Tibial artery (tissue), 4 donors: ENCODE results near the gene FAM114A1.

Source experiments
- DNase-seq, 2 donors: peaks; one replicate each; pipeline ENCODE4 v3.0.0-alpha.2; 2019
- H3K27ac ChIP-seq, 2 donors: fragments of 200-600 bp; sonication (generic) in 1 of 2; 1 replicate in 1 of 2; 2 replicates in 1 of 2; pipeline ENCODE4 v1.5.1; 2018 to 2019; ENCODE audit warnings: mild to moderate bottlenecking in 1 of 2
- H3K27me3 ChIP-seq, 2 donors: fragments of 200-600 bp; sonication (generic) in 1 of 2; one replicate each; pipeline versions ENCODE4 v1.5.1 to v1.6.0; 2016 to 2019
- H3K36me3 ChIP-seq, 3 donors: fragments of 200-600 bp; sonication (generic) in 2 of 3; one replicate each; pipeline ENCODE4 v1.5.1; 2016 to 2019; ENCODE audit warnings: mild to moderate bottlenecking in 2 of 3
- H3K4me1 ChIP-seq, 4 donors: fragments of 200-600 bp; sonication (generic) in 2 of 4; 1 replicate in 3 of 4; 2 replicates in 1 of 4; pipeline ENCODE4 v1.5.1; 2016 to 2019
- H3K4me3 ChIP-seq, 2 donors: fragments of 200-600 bp; sonication (generic) in 1 of 2; 1 replicate in 1 of 2; 2 replicates in 1 of 2; pipeline ENCODE4 v1.5.1; 2018 to 2019; ENCODE audit warnings: mild to moderate bottlenecking in 2 of 2
- H3K9me3 ChIP-seq, 3 donors: fragments of 200-600 bp; sonication (generic) in 1 of 3; one replicate each; pipeline ENCODE4 v1.5.1; 2016 to 2019
- intact Hi-C: fragments of 100-400 bp; cut with DNase I; formaldehyde crosslinking; loops from one replicate; pipeline ENCODE4 v1.15.0; 2023; ENCODE audit warnings: low total_unique reads
- TF ChIP-seq, protein P1 (sequence below), 2 experiments: fragments of 200-600 bp in 1 of 2; fragments of 450-650 bp in 1 of 2; IDR thresholded peaks; one replicate each; pipeline ENCODE4 v1.5.1; 2017 to 2019; ENCODE audit warnings: antibody characterized with exemption in 2 of 2, mild to moderate bottlenecking in 1 of 2, moderate library complexity in 1 of 2

FAM114A1 gene

DNA sequence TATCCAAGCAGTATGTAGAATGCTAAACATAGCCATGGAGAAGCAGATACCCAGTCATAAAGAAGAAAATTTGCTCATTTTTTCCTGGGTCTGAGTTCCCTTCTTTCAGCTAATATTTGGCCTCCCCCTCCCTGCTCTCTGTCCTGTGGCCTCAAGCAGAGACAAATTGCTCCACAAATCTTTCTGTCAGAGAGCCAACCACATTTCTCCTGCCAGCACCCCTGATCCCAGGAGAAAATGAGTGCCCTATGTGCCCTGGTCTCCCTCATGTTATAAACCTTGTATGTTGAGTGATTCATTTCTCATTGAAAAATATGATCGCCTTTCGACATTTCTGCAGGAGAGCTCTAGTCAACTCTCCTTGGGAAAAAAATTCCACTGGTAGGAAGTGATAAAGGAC, 82.6 kb downstream of the FAM114A1 start:
- intact Hi-C loops: no loop called here
- Histone ChIP-seq H3K4me3 (no peak overlapping the region), H3K9me3 (no peaks in the 10 kb centered on the region), H3K4me1 (peaks cover 0 to 3% (median 0%) of the 10 kb centered on the region in 4 donors), H3K27ac (no peak overlapping the region), H3K27me3 (no peaks in the 10 kb centered on the region), H3K36me3 (peaks cover 3% of the 10 kb centered on the region in 3 donors)
- DNase-seq: no peak
- TF ChIP-seq, protein P1, sequence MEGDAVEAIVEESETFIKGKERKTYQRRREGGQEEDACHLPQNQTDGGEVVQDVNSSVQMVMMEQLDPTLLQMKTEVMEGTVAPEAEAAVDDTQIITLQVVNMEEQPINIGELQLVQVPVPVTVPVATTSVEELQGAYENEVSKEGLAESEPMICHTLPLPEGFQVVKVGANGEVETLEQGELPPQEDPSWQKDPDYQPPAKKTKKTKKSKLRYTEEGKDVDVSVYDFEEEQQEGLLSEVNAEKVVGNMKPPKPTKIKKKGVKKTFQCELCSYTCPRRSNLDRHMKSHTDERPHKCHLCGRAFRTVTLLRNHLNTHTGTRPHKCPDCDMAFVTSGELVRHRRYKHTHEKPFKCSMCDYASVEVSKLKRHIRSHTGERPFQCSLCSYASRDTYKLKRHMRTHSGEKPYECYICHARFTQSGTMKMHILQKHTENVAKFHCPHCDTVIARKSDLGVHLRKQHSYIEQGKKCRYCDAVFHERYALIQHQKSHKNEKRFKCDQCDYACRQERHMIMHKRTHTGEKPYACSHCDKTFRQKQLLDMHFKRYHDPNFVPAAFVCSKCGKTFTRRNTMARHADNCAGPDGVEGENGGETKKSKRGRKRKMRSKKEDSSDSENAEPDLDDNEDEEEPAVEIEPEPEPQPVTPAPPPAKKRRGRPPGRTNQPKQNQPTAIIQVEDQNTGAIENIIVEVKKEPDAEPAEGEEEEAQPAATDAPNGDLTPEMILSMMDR (IDR thresholded peaks at IDR 0.05): no peak

DNA sequence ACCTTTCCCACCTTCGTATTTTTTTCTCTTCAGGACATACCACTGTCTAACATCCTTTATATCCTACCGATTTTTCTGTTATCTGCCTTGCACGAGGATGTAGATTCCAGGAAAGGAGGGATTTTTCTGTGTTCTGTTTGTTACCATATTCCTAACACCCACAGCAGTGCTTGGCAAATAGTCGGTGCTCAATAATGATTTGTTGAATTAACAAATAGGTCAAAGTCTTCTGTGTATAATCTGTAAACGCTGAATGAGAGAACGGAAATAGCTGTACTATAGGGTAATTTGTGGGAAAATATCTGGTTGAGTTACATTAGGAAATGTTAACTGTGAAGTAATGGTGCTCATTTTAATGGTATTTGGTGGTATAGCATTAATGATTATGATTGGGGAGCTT, 83.1 kb downstream of the FAM114A1 start:
- intact Hi-C loops: no loop called here
- Histone ChIP-seq H3K4me3 (no peak overlapping the region), H3K27me3 (no peaks in the 10 kb centered on the region), H3K9me3 (no peaks in the 10 kb centered on the region), H3K4me1 (peaks cover 0 to 3% (median 0%) of the 10 kb centered on the region in 4 donors), H3K27ac (no peak overlapping the region), H3K36me3 (no peaks in the 10 kb centered on the region)
- TF ChIP-seq, protein P1 (IDR thresholded peaks at IDR 0.05): no peak
- DNase-seq: no peak

DNA sequence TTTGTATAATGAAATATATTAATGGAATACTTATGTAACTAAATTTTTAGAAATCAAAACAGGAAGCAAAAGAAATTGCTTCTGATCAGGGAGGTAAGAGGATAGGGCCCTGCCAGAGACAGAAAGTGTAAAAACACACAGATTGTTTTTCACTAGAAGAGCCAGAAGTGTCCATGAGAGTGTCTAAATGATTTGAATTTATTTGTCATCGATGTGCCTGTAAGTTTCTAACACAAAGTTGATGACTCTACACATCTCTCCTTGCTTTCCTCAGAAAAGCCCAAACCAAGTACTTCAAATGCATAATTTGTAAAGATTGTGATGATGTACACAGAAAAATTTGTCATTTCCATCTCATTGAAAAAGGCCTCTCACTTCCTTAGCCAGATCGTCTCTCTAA, 84.0 kb downstream of the FAM114A1 start:
- TF ChIP-seq, protein P1 (IDR thresholded peaks at IDR 0.05): no peak
- DNase-seq: no peak
- no peak overlapping the region for H3K27ac ChIP-seq

DNA sequence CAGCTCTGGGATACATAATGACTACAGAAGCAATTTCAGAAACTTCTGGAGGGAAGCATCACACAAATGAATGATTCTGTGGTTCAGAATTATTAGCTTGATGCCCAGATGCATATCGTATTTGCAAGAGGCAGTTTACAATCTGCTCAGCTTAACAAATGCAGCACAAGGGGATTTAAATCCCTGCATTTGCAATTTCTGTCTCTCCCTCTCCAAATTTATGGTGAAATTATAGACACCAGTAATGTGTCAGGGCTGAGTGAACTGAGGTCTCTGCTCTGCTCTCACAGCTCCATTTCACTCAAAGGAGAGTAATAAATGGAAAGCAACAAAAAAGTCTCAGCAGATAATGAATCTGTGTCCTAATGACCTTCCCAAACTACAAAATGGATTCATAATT, 84.4 kb downstream of the FAM114A1 start:
- no peaks in the 10 kb centered on the region for H3K9me3 ChIP-seq
- H3K27me3 ChIP-seq: no peaks in the 10 kb centered on the region
- peaks cover 0 to 3% (median 0%) of the 10 kb centered on the region in 4 donors for H3K4me1 ChIP-seq
- intact Hi-C loops: no loop called here
- H3K36me3 ChIP-seq: no peaks in the 10 kb centered on the region
- H3K27ac ChIP-seq: no peak overlapping the region
- TF ChIP-seq, protein P1 (IDR thresholded peaks at IDR 0.05): no peak
- DNase-seq: no peak
- H3K4me3 ChIP-seq: no peak overlapping the region

More for the DNA sequence above, 84.0 kb downstream of the FAM114A1 start:
- no peak overlapping the region for H3K4me3 ChIP-seq
- no peaks in the 10 kb centered on the region for H3K9me3 ChIP-seq
- intact Hi-C loops: no loop called here
- peaks cover 0 to 3% (median 0%) of the 10 kb centered on the region in 4 donors for H3K4me1 ChIP-seq
- no peaks in the 10 kb centered on the region for H3K36me3 ChIP-seq
- no peaks in the 10 kb centered on the region for H3K27me3 ChIP-seq

DNA sequence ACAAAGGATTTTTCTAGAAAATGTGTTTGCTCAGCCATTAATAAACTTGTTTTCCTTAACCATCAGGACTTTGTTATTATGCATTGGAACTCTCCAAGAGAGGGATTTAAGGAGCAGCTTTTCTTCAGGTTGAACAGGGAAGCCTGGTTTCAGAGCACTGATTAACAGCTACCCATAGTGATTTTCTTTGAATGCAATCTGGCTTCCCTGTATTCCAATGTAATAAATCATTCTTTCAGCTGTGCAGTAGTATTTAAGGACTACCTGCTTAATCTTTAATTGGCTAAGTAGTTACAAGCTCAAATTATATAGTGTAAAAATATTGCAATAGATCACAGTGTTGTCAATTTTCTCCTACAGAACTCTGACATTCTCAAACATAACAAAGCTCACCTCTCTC, 87.1 kb downstream of the FAM114A1 start:
- TF ChIP-seq, protein P1 (IDR thresholded peaks at IDR 0.05): no peak
- Histone ChIP-seq H3K9me3 (no peaks in the 10 kb centered on the region), H3K4me3 (no peak overlapping the region), H3K36me3 (no peaks in the 10 kb centered on the region), H3K4me1 (no peaks in the 10 kb centered on the region), H3K27ac (no peak overlapping the region), H3K27me3 (peaks cover 0 to 2% of the 10 kb centered on the region in 2 donors)
- no peak for DNase-seq
- intact Hi-C loops: no loop called here

DNA sequence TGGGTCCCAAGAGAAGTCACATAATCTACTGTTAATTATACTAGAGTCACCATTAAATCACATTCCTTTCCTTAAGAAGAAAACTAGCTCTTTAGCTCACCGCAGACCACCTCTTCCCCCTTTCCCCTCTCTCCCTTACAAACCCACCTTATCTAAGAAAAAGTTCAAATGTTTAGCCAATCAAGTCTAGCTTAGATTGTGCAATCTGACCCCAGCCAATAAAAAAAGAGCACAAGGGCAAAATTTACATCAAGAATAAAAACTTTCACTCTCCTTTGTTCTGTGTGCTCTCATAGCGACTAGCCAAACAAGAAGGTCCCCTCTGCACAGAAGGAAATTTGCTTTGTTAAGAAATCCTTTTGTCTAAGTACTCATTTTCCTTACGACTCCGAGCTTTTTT, 88.4 kb downstream of the FAM114A1 start:
- no peak for DNase-seq
- intact Hi-C loops: no loop called here
- Histone ChIP-seq H3K9me3 (no peaks in the 10 kb centered on the region), H3K36me3 (no peaks in the 10 kb centered on the region), H3K4me3 (no peak overlapping the region), H3K27me3 (peaks cover 0 to 2% of the 10 kb centered on the region in 2 donors), H3K4me1 (no peaks in the 10 kb centered on the region), H3K27ac (no peak overlapping the region)
- TF ChIP-seq, protein P1 (IDR thresholded peaks at IDR 0.05): no peak
